GM23338 (cell line): ENCODE measurements around the gene ZNF562.

Experiments
- CREB1 ChIP-seq: fragments of 250-450 bp; sonication (Bioruptor Pico); IDR thresholded peaks from 2 replicates; pipeline ENCODE4 v1.5.0; 2020; ENCODE audit warnings: low read depth, mild to moderate bottlenecking, moderate library complexity
- EZH2 ChIP-seq: fragments of 200-600 bp; sonication (generic); IDR thresholded peaks from one replicate; pipeline ENCODE4 v1.8.0; 2017; ENCODE audit warnings: antibody characterized with exemption, mild to moderate bottlenecking, low read depth; ENCODE audit not compliant: unreplicated experiment
- EZH2phosphoT487 ChIP-seq: fragments of 200-600 bp; sonication (generic); IDR thresholded peaks from one replicate; pipeline ENCODE4 v1.8.1; 2018; ENCODE audit warnings: antibody characterized with exemption; ENCODE audit not compliant: unreplicated experiment
- POLR2AphosphoS5 ChIP-seq: IDR thresholded peaks from 2 replicates; pipeline ENCODE4 v1.6.1; 2016; ENCODE audit warnings: antibody characterized with exemption, low read depth
- TF ChIP-seq, protein P1 (sequence below), 2 experiments: fragments of 200-600 bp in 1 of 2; sonication (generic) in 1 of 2; conservative IDR thresholded peaks; 2 replicates each; pipeline versions ENCODE4 v1.5.1 to v1.6.1; 2016 to 2017; ENCODE audit warnings: antibody characterized with exemption in 2 of 2, low read depth in 2 of 2, mild to moderate bottlenecking in 2 of 2, moderate library complexity in 1 of 2
- TF ChIP-seq, protein P2 (sequence below): IDR thresholded peaks from one replicate; pipeline ENCODE4 v1.6.1; 2018; ENCODE audit warnings: antibody characterized with exemption; ENCODE audit not compliant: unreplicated experiment

DNA sequence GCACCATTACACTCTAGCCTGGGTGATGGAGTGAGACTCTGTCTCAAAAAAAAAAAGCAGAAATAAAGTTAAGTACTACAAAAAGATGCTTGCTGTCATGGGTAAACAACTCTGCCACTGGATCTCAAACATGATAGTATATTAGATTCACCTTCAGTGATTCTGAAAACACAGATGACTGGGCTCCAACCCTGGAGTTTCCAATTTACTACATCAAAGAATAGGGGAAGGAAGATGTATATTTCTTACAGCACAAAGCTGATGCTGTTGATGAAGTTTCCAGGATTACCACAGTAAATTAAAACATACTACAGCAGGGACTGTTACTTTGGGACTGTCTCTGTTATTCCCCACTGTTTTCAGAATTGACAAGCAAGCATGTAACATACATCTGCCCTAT, 59.1 kb downstream of the ZNF562 start:
- TF ChIP-seq POLR2AphosphoS5 (no peak), CREB1 (CRISPR knock-in tag) (no peak), EZH2phosphoT487 (no peak), EZH2 (no peak)
- TF ChIP-seq, protein P1, sequence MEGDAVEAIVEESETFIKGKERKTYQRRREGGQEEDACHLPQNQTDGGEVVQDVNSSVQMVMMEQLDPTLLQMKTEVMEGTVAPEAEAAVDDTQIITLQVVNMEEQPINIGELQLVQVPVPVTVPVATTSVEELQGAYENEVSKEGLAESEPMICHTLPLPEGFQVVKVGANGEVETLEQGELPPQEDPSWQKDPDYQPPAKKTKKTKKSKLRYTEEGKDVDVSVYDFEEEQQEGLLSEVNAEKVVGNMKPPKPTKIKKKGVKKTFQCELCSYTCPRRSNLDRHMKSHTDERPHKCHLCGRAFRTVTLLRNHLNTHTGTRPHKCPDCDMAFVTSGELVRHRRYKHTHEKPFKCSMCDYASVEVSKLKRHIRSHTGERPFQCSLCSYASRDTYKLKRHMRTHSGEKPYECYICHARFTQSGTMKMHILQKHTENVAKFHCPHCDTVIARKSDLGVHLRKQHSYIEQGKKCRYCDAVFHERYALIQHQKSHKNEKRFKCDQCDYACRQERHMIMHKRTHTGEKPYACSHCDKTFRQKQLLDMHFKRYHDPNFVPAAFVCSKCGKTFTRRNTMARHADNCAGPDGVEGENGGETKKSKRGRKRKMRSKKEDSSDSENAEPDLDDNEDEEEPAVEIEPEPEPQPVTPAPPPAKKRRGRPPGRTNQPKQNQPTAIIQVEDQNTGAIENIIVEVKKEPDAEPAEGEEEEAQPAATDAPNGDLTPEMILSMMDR (conservative IDR thresholded peaks at IDR 0.05; ENCODE audit: low read depth in 2 of 2): no peak
- TF ChIP-seq, protein P2, sequence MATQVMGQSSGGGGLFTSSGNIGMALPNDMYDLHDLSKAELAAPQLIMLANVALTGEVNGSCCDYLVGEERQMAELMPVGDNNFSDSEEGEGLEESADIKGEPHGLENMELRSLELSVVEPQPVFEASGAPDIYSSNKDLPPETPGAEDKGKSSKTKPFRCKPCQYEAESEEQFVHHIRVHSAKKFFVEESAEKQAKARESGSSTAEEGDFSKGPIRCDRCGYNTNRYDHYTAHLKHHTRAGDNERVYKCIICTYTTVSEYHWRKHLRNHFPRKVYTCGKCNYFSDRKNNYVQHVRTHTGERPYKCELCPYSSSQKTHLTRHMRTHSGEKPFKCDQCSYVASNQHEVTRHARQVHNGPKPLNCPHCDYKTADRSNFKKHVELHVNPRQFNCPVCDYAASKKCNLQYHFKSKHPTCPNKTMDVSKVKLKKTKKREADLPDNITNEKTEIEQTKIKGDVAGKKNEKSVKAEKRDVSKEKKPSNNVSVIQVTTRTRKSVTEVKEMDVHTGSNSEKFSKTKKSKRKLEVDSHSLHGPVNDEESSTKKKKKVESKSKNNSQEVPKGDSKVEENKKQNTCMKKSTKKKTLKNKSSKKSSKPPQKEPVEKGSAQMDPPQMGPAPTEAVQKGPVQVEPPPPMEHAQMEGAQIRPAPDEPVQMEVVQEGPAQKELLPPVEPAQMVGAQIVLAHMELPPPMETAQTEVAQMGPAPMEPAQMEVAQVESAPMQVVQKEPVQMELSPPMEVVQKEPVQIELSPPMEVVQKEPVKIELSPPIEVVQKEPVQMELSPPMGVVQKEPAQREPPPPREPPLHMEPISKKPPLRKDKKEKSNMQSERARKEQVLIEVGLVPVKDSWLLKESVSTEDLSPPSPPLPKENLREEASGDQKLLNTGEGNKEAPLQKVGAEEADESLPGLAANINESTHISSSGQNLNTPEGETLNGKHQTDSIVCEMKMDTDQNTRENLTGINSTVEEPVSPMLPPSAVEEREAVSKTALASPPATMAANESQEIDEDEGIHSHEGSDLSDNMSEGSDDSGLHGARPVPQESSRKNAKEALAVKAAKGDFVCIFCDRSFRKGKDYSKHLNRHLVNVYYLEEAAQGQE: no peak
